Activated CD8-positive, alpha-beta T cell treated with anti-CD3 and anti-CD28 coated beads, Interleukin-2, amount 10 ng/mL, durations not matched to agents 7 days and 5 days (primary cell): ENCODE data around the gene POLR1D. TPM values are rescaled to one million over a fixed set of nuclear protein-coding genes. Genes with fewer than 3 reads are reported as not detected.
"Not testable (repeated sequence)": the region's sequence is repeated elsewhere in the genome, so short reads cannot be mapped to it uniquely, and the experiment has no call there.

Experiments
- ATAC-seq: fragments of 150-1000 bp; cut with Tn5 transposase; one replicate; pipeline ENCODE4 v1.10.0; 2021; ENCODE audit warnings: moderate library complexity
- CTCF ChIA-PET: fragments of 350-600 bp; sonication (Branson Sonifier 250); formaldehyde crosslinking; loops from one replicate; lab custom pipeline; 2021; ENCODE audit warnings: antibody characterized with exemption; lab: Charles Lee
- POLR2A ChIA-PET: fragments of 350-600 bp; sonication (Branson Sonifier 250); formaldehyde crosslinking; loops from one replicate; lab custom pipeline; 2021; ENCODE audit warnings: antibody characterized with exemption; lab: Charles Lee
- DNase-seq: peaks from one replicate; pipeline ENCODE4 v3.0.0-alpha.2; 2020
- H3K27ac Mint-ChIP-seq: one replicate; pipeline ENCODE4 v1.8.0; 2021; ENCODE audit warnings: mild to moderate bottlenecking, mixed read lengths
- H3K27me3 Mint-ChIP-seq: one replicate; pipeline ENCODE4 v1.8.0; 2021; ENCODE audit warnings: low read depth, mixed read lengths
- H3K36me3 Mint-ChIP-seq: one replicate; pipeline ENCODE4 v1.8.0; 2021; ENCODE audit warnings: low read depth, mixed read lengths
- H3K4me1 Mint-ChIP-seq: one replicate; pipeline ENCODE4 v1.8.0; 2021; ENCODE audit warnings: low read depth, mixed read lengths
- H3K4me3 Mint-ChIP-seq: one replicate; pipeline ENCODE4 v1.8.0; 2021; ENCODE audit warnings: mild to moderate bottlenecking, mixed read lengths
- H3K9me3 Mint-ChIP-seq: one replicate; pipeline ENCODE4 v1.8.0; 2022; ENCODE audit warnings: mixed read lengths; ENCODE audit not compliant: insufficient read depth
- total RNA-seq, 2 experiments: library from RNA; stranded (reverse); gene quantifications; one replicate each; pipeline ENCODE4 v1.2.3, GENCODE V29; 2021

POLR1D gene
- total RNA-seq, 2 experiments from 2014 or later, result 140 to 142 TPM

GRCh38 chr13:27628766-27629165 lies 7.1 kb downstream of the POLR1D start:
- Mint-ChIP-seq H3K36me3 (peaks cover 65% of the 10 kb centered on the region), H3K4me1 (peaks cover 39% of the 10 kb centered on the region)
- DNase-seq, H3K9me3 Mint-ChIP-seq, H3K27me3 Mint-ChIP-seq, H3K4me3 Mint-ChIP-seq, ATAC-seq, POLR2A ChIA-PET, H3K27ac Mint-ChIP-seq: not testable (repeated sequence)
- CTCF ChIA-PET, result interaction anchor here (0.8 kb wide), 1 partner anchor 198 kb away, joined by 3 read pairs; no protein-coding TSS in a partner anchor

- Mint-ChIP-seq H3K27ac (no peak overlapping the region), H3K27me3 (no peaks in the 10 kb centered on the region), H3K4me1 (peaks cover 30% of the 10 kb centered on the region), H3K9me3 (no peaks in the 10 kb centered on the region), H3K36me3 (peaks cover 50% of the 10 kb centered on the region), H3K4me3 (no peak overlapping the region)
- ChIA-PET POLR2A (no interaction called here), CTCF (no interaction called here)
- ATAC-seq (no peak), DNase-seq (no peak)
Observed at GRCh38 chr13:27631156-27631555, 9.5 kb downstream of the POLR1D start.

DNA sequence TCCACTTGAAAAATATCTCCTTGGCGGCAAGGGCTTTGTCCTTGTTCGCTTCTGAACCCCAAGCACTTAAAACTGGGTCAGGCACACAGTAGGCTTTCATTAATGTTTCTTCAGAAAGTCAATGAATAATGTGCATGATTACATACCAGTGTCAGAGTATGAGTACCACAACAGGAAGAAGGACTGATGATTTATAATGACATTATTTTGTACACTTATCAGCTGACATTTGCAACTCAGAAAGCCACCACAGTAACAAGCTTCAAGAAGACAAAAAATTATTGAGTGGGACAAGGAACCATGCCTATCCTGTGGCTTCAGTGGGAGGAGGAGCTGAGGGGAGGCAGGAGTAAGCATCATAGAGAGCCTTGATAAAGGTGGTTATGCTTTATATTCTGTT lies 10.0 kb downstream of the POLR1D start:
- CTCF ChIA-PET, result interaction anchor here (1.1 to 2.3 kb wide), 3 partner anchors 10 to 199 kb away, joined by 3 to 4 read pairs (median 4); partner anchors contain the start of gene POLR1D
- H3K27me3 Mint-ChIP-seq, result no peaks in the 10 kb centered on the region
- H3K36me3 Mint-ChIP-seq, result peaks cover 47% of the 10 kb centered on the region
- DNase-seq (no peak), ATAC-seq (no peak)
- no peak overlapping the region for H3K4me3 Mint-ChIP-seq
- POLR2A ChIA-PET, result no interaction called here
- peaks cover 31% of the 10 kb centered on the region for H3K4me1 Mint-ChIP-seq
- H3K27ac Mint-ChIP-seq, result no peak overlapping the region
- no peaks in the 10 kb centered on the region for H3K9me3 Mint-ChIP-seq

DNA sequence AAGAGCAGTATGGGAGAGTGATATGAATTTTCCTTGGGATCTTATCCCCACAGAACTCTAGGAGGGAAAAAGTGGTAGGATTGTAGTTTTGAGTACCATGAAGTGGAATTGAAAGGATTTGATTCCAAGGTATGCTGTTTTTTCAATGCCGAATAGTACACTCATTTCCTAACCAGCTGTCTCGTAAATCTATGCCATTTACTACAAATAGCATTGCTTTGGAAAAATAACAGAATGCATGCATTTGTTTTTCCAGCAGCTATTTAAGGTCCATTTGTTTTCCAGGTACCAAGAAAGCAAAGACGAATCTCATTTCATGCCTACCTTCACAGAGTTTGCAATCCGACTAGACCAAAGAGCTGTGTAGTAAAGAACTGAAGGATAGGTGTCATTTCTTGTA lies 10.5 kb downstream of the POLR1D start:
- Mint-ChIP-seq H3K9me3 (no peaks in the 10 kb centered on the region), H3K4me3 (no peak overlapping the region), H3K36me3 (peaks cover 45% of the 10 kb centered on the region), H3K27ac (no peak overlapping the region), H3K27me3 (no peaks in the 10 kb centered on the region), H3K4me1 (peaks cover 32% of the 10 kb centered on the region)
- ChIA-PET CTCF (interaction anchor here (1.1 to 2.3 kb wide), 4 partner anchors 9 to 198 kb away, joined by 3 to 4 read pairs (median 4); partner anchors contain the start of gene POLR1D), POLR2A (no interaction called here)
- ATAC-seq, result no peak
- DNase-seq, result no peak

DNA sequence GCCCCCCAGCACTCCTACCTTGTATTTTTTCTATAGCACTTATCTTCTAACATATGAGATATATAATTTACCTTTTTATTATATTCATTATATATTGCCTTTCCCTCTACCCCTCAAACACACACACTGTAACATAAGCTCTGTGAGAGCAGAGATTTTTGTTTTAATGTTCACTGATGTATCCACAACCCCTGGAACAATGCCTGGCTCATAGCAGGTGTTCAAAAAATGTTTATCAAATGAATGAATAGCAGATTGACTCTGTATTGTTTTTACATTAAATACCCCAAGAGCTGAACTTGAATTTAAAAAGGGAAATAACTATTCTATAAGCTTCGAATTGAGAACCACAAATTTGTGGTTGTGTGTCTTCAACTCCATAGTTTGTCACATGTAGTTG lies 11.0 kb downstream of the POLR1D start:
- H3K27ac Mint-ChIP-seq, result no peak overlapping the region
- DNase-seq (no peak), ATAC-seq (no peak)
- H3K4me3 Mint-ChIP-seq, result no peak overlapping the region
- H3K27me3 Mint-ChIP-seq, result no peaks in the 10 kb centered on the region
- POLR2A ChIA-PET, result no interaction called here
- peaks cover 42% of the 10 kb centered on the region for H3K36me3 Mint-ChIP-seq
- CTCF ChIA-PET, result interaction anchor here (1.1 to 2.3 kb wide), 4 partner anchors 9 to 198 kb away, joined by 3 to 4 read pairs (median 4); partner anchors contain the start of gene POLR1D
- H3K4me1 Mint-ChIP-seq, result peaks cover 31% of the 10 kb centered on the region
- no peaks in the 10 kb centered on the region for H3K9me3 Mint-ChIP-seq

DNA sequence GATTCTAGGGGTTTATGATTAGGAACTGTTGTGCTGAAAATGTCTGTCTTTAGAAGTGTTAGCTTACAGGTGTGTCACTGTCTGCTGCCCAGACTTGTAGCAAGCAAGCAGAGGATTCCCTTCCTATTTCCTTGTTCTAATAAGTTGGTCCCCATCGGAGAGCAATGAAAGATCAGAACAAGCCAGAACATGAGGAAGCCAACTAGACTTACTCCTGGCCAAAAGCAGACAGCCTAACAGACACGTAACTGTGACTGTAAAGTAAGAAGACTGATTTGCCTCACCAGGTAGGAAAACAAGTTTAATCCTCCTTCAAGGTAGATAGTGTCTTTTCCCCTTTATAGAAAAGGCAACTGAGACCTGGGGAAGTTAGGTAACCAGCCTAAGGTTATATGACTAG lies 12.5 kb downstream of the POLR1D start:
- ATAC-seq (no peak), DNase-seq (no peak)
- Mint-ChIP-seq H3K36me3 (peaks cover 36% of the 10 kb centered on the region), H3K9me3 (no peaks in the 10 kb centered on the region), H3K27me3 (no peaks in the 10 kb centered on the region), H3K27ac (no peak overlapping the region), H3K4me3 (no peak overlapping the region), H3K4me1 (peaks cover 32% of the 10 kb centered on the region)
- CTCF ChIA-PET, result interaction anchor here (0.7 to 1.4 kb wide), 2 partner anchors 9 to 11 kb away, joined by 3 to 5 read pairs; no protein-coding TSS in a partner anchor
- POLR2A ChIA-PET, result interaction anchor here (0.8 kb wide), 1 partner anchor 8 kb away, joined by 3 read pairs; no protein-coding TSS in a partner anchor

DNA sequence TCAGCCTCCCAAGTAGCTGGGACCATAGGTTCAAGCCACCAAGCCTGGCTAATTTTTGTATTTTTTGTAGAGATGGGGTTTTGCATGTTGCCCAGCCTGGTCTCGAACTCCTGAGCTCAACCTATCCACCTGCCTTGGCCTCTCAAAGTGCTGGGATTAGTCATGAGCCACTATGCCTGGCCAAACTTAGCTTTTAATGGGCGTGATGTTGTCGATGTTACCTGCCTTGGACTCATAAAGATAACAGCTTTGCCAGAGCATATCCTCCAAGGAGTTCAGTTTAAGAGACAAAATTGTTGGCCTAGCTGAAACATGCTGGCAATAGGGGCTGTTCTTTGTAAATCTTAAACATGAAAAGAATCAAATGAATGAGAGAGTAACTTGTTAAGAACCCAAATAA lies 13.1 kb downstream of the POLR1D start:
- ATAC-seq (no peak), DNase-seq (no peak)
- Mint-ChIP-seq H3K9me3 (no peaks in the 10 kb centered on the region), H3K4me1 (peaks cover 32% of the 10 kb centered on the region), H3K27ac (no peak overlapping the region), H3K4me3 (no peak overlapping the region), H3K27me3 (no peaks in the 10 kb centered on the region), H3K36me3 (peaks cover 36% of the 10 kb centered on the region)
- ChIA-PET POLR2A (interaction anchor here (0.8 kb wide), 1 partner anchor 8 kb away, joined by 3 read pairs; no protein-coding TSS in a partner anchor), CTCF (interaction anchor here (1.4 kb wide), 1 partner anchor 12 kb away, joined by 5 read pairs; no protein-coding TSS in a partner anchor)

GRCh38 chr13:27635266-27635665 lies 13.6 kb downstream of the POLR1D start:
- Mint-ChIP-seq H3K4me3 (no peak overlapping the region), H3K27me3 (no peaks in the 10 kb centered on the region), H3K27ac (no peak overlapping the region), H3K36me3 (peaks cover 34% of the 10 kb centered on the region), H3K4me1 (peaks cover 30% of the 10 kb centered on the region), H3K9me3 (no peaks in the 10 kb centered on the region)
- CTCF ChIA-PET, result interaction anchor here (1.4 kb wide), 1 partner anchor 12 kb away, joined by 5 read pairs; no protein-coding TSS in a partner anchor
- DNase-seq (no peak), ATAC-seq (no peak)
- POLR2A ChIA-PET, result interaction anchor here (0.8 kb wide), 1 partner anchor 9 kb away, joined by 3 read pairs; no protein-coding TSS in a partner anchor

DNA sequence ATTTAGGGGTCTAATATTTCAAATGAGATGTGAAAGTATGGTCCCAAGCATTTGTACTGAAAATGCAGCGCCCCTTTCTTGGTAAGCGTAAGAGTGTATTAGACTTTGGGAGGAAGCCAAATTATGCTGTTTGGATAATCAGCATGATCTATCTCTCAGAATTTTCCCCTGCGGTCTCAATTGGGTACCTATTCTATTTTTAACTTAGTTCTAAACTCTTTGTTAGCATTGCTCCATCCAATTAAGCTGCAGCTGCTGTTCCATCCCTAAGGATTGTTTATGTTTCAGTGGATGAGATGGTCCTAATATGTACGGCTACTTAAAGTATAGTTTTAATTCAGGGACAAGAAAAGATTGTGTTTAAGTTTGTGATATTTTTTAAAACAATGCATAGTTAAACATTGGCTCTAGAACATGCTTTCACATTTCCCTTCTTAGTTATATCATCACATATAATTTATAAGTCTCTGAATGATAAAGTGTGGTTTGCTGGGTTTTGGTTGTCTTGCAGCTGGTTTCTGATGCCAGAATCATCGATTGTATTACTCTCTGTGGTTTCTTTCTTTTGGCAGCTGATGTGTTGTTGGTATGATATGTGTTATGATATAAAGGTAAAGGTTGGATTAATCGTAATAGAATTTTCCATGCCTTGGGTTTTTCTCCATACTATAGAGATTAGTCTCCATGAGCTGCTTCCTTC lies 15.0 kb downstream of the POLR1D start:
- Mint-ChIP-seq H3K27me3 (no peaks in the 10 kb centered on the region), H3K27ac (peak overlapping the region; percentile 45), H3K36me3 (peaks cover 24% of the 10 kb centered on the region), H3K4me3 (no peak overlapping the region), H3K9me3 (no peaks in the 10 kb centered on the region), H3K4me1 (peaks cover 22% of the 10 kb centered on the region)
- CTCF ChIA-PET, result no interaction called here
- DNase-seq, result no peak
- POLR2A ChIA-PET, result interaction anchor here (0.6 to 1.1 kb wide), 2 partner anchors 14 to 17 kb away, joined by 3 to 4 read pairs; no protein-coding TSS in a partner anchor
- no peak for ATAC-seq

GRCh38 chr13:27637289-27637626 lies 15.6 kb downstream of the POLR1D start:
- Mint-ChIP-seq H3K27ac (no peak overlapping the region), H3K4me3 (no peak overlapping the region), H3K9me3 (no peaks in the 10 kb centered on the region), H3K36me3 (peaks cover 22% of the 10 kb centered on the region), H3K27me3 (no peaks in the 10 kb centered on the region), H3K4me1 (peaks cover 25% of the 10 kb centered on the region)
- ATAC-seq, result no peak
- CTCF ChIA-PET, result no interaction called here
- POLR2A ChIA-PET, result interaction anchor here (0.6 to 1.1 kb wide), 2 partner anchors 15 to 18 kb away, joined by 3 to 4 read pairs; no protein-coding TSS in a partner anchor
- DNase-seq, result no peak

GRCh38 chr13:27638001-27638400 lies 16.3 kb downstream of the POLR1D start:
- CTCF ChIA-PET, result interaction anchor here (0.6 to 1.1 kb wide), 3 partner anchors 8 to 17 kb away, joined by 3 to 4 read pairs (median 3); partner anchors contain the start of gene POLR1D
- H3K27ac Mint-ChIP-seq, result no peak overlapping the region
- peaks cover 28% of the 10 kb centered on the region for H3K4me1 Mint-ChIP-seq
- peaks cover 17% of the 10 kb centered on the region for H3K36me3 Mint-ChIP-seq
- H3K27me3 Mint-ChIP-seq, result no peaks in the 10 kb centered on the region
- DNase-seq, result no peak
- POLR2A ChIA-PET, result no interaction called here
- ATAC-seq, result no peak
- no peak overlapping the region for H3K4me3 Mint-ChIP-seq
- no peaks in the 10 kb centered on the region for H3K9me3 Mint-ChIP-seq

GRCh38 chr13:27638521-27638920 lies 16.8 kb downstream of the POLR1D start:
- Mint-ChIP-seq H3K36me3 (peaks cover 13% of the 10 kb centered on the region), H3K27me3 (no peaks in the 10 kb centered on the region), H3K4me3 (no peak overlapping the region), H3K9me3 (no peaks in the 10 kb centered on the region), H3K4me1 (peaks cover 28% of the 10 kb centered on the region), H3K27ac (no peak overlapping the region)
- ATAC-seq (no peak), DNase-seq (no peak)
- ChIA-PET CTCF (interaction anchor here (0.6 to 1.1 kb wide), 3 partner anchors 8 to 18 kb away, joined by 3 to 4 read pairs (median 3); partner anchors contain the start of gene POLR1D), POLR2A (no interaction called here)
